Fibroblast of the aortic adventitia (primary cell): Measurements from ENCODE around the gene UBR1. TPM values are rescaled to one million over a fixed set of nuclear protein-coding genes. Genes with fewer than 3 reads are reported as not detected.

Experiments used
- DNase-seq: peaks from one replicate; pipeline ENCODE4 v3.0.0-alpha.2; 2010; ENCODE audit warnings: low read depth
- H3K4me3 ChIP-seq: 2 replicates; pipeline ENCODE4 v1.5.1; 2011; ENCODE audit warnings: low read depth, mild to moderate bottlenecking, control low read depth, low read length, moderate library complexity
- CTCF ChIP-seq: IDR thresholded peaks from 2 replicates; pipeline ENCODE4 v1.5.1; 2011; ENCODE audit warnings: mild to moderate bottlenecking, low read length, control low read depth, inconsistent platforms; ENCODE audit not compliant: insufficient read depth
- total RNA-seq: library from RNA; depleted of rRNA; stranded (reverse); fragments of >200 nt; gene quantifications from 2 replicates; pipeline ENCODE4 v1.2.3, GENCODE V29; 2012; ENCODE audit warnings: low replicate concordance

UBR1 gene
- 14.1 and 38.1 TPM in 2 replicates for total RNA-seq

- no peak for TF ChIP-seq CTCF
- peak within 1 kb of the TSS; percentile 94 for H3K4me3 ChIP-seq
- peak; percentile 93 for DNase-seq
Observed at GRCh38 chr15:43105778-43106485, at the start of gene UBR1. UBR1 (minus strand) TSS chr15:43106038; CDS start chr15:43106022, 16 bp downstream.

- no peak overlapping the region for H3K4me3 ChIP-seq
- no peak for DNase-seq
- TF ChIP-seq CTCF, result no peak
Observed at GRCh38 chr15:43153269-43153668, 47.4 kb upstream of the UBR1 start.

GRCh38 chr15:43151688-43152087 is 45.9 kb upstream of the UBR1 start:
- no peak overlapping the region for H3K4me3 ChIP-seq
- no peak for DNase-seq
- TF ChIP-seq CTCF, result no peak

GRCh38 chr15:43150191-43150929 is 44.5 kb upstream of the UBR1 start:
- peak; percentile 90 for DNase-seq
- H3K4me3 ChIP-seq, result no peak overlapping the region
- TF ChIP-seq CTCF, result no peak

GRCh38 chr15:43146184-43146583 is 40.3 kb upstream of the UBR1 start:
- H3K4me3 ChIP-seq, result no peak overlapping the region
- no peak for DNase-seq
- TF ChIP-seq CTCF, result no peak

- no peak for TF ChIP-seq CTCF
- no peak for DNase-seq
- H3K4me3 ChIP-seq, result no peak overlapping the region
Observed at GRCh38 chr15:43144512-43144911, 38.7 kb upstream of the UBR1 start.
